ENCODE data around the gene PIWIL4.

Gene PIWIL4

DNA sequence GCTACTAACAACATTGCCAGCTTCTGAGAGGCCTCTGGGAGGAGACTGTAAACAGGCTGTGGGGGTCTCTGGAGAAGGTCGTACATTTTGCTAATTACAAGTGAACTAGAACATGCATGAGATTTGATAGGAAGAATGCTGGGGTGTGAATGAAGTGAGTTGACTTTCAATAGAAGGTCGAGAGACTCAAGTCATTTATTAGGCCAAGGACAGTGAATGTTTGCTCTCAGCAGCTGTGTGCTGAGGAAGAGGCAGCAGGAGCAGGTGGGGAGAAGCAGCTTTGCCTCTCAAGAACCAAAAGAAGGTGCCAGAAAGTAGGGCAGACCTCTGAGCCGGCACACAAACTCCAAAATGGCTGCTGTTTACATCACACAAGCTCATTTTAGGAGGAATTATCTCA lies 91.7 kb downstream of the PIWIL4 start:
- Mint-ChIP-seq H3K36me3 (ENCODE audit: low read depth) (no peaks in the 10 kb centered on the region), H3K27ac (no peak overlapping the region), H3K9me3 (no peaks in the 10 kb centered on the region), H3K27me3 (peaks cover 2% of the 10 kb centered on the region), H3K4me1 (ENCODE audit: low read depth) (no peaks in the 10 kb centered on the region), H3K4me3 (no peak overlapping the region)
- intact Hi-C loops (cut with micrococcal nuclease): no loop called here

DNA sequence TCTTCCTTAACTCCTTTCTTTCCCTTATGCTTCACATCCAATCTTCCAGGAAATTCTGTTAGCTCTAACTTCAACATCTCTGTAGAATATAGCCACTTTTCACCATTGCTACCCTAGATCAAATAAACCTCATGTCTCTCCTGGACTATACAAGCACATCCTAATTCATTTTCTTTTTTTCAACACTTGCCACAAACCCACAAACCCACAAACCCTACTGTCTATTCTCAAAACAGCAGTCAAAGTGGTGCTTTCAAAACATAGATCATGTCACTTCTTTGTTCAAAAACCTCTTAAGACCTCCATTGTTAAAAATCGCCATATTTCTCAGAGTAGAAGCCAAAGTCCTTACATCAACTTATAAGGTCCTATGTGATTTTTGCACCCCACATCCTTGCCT lies 94.3 kb downstream of the PIWIL4 start:
- no peaks in the 10 kb centered on the region for H3K36me3 Mint-ChIP-seq (ENCODE audit: low read depth)
- intact Hi-C loops (cut with micrococcal nuclease): no loop called here
- H3K27me3 Mint-ChIP-seq: peaks cover 2% of the 10 kb centered on the region
- no peak overlapping the region for H3K27ac Mint-ChIP-seq
- no peaks in the 10 kb centered on the region for H3K9me3 Mint-ChIP-seq
- no peak overlapping the region for H3K4me3 Mint-ChIP-seq
- no peaks in the 10 kb centered on the region for H3K4me1 Mint-ChIP-seq (ENCODE audit: low read depth)

DNA sequence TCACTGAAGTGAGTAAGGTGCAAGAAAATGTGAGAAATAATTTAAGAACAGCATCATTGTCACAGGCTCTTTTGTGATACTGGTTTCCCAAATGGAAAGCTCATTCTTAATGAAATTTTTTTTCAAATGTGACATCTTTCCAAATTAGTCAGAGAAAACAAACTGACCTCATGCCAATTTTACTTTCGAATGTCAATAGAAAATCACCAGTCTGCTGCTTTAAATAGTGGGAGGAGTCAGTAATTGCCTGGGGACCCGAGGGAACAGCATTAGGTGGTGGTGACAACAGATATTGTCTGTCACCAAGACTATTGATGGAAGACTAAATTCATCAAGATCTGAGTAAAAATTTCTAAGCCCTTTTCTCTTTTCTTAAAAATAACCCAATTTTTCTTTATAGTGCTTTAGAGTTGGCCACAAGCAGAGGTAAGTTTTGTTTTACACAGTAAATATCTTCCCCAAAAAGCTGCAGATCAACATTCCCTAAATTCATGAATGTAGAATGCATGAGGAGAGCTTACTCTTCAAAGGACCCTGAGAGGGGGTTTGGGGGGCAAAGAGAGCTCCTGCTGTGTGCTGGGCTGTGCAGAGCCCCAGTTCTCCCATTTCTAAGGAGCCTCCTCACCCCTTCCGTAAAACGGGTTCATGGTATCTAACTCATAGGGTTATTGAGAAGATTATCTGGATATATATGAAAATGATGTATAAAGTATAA lies 95.1 kb downstream of the PIWIL4 start:
- H3K36me3 Mint-ChIP-seq (ENCODE audit: low read depth): no peaks in the 10 kb centered on the region
- intact Hi-C loops (cut with micrococcal nuclease): no loop called here
- peaks cover under 1% of the 10 kb centered on the region for H3K27me3 Mint-ChIP-seq
- H3K9me3 Mint-ChIP-seq: no peaks in the 10 kb centered on the region
- no peak overlapping the region for H3K27ac Mint-ChIP-seq
- no peak overlapping the region for H3K4me3 Mint-ChIP-seq
- H3K4me1 Mint-ChIP-seq (ENCODE audit: low read depth): no peaks in the 10 kb centered on the region

- Mint-ChIP-seq H3K36me3 (ENCODE audit: low read depth) (no peaks in the 10 kb centered on the region), H3K4me1 (ENCODE audit: low read depth) (no peaks in the 10 kb centered on the region), H3K27ac (no peak overlapping the region), H3K4me3 (no peak overlapping the region), H3K27me3 (no peaks in the 10 kb centered on the region), H3K9me3 (no peaks in the 10 kb centered on the region)
- intact Hi-C loops (cut with micrococcal nuclease): no loop called here
Measured at GRCh38 chr11:94662846-94663390, 95.8 kb downstream of the PIWIL4 start.

DNA sequence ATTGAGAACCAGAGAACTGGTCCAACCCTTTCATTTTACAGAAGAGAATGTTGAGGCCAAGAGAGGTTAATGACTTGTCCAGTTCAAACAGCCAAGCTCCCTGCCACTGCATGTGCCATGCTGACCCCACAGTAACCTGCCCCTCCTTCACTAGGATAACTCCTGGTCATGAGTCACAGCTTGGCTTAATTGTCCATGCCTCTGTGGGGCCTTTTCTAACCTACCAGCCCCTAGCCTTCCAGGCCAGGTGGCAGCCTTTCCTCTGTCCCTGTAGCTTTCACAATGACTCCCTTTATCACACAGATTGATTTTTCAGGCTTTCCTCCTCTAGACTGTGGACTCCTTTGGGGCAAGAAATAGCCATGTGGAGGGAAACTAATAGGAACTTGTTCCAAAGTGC lies 97.2 kb downstream of the PIWIL4 start:
- Mint-ChIP-seq H3K4me1 (ENCODE audit: low read depth) (no peaks in the 10 kb centered on the region), H3K27me3 (no peaks in the 10 kb centered on the region), H3K27ac (no peak overlapping the region), H3K9me3 (no peaks in the 10 kb centered on the region), H3K4me3 (no peak overlapping the region), H3K36me3 (ENCODE audit: low read depth) (no peaks in the 10 kb centered on the region)
- intact Hi-C loops (cut with micrococcal nuclease): no loop called here

DNA sequence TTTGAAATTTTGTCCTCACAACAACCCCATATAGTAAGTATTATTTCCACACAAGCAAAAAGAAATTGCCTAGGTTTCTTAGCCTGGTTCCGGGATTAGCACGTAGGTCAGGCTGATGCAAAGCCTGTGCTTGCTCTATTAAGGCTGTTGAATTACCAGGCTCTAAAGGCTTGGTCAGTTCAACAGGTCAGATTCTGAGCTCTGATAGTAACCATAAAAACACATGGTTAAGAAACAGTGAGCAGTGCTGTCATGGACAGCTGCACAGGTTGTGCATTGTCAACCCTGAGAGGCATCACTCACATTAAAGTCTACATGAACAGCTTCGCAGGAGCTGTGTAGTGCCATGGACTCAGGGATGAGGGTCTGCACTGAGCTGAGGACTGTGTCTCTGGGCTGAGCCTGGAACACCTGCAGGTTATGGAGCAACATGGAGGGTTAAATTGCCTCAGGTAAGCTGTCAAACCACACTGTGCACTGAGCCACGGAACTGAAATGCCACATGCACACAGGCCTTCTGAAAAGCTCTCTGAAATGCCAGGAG lies 98.0 kb downstream of the PIWIL4 start:
- H3K4me3 Mint-ChIP-seq: no peak overlapping the region
- H3K36me3 Mint-ChIP-seq (ENCODE audit: low read depth): no peaks in the 10 kb centered on the region
- H3K27me3 Mint-ChIP-seq: no peaks in the 10 kb centered on the region
- no peak overlapping the region for H3K27ac Mint-ChIP-seq
- no peaks in the 10 kb centered on the region for H3K4me1 Mint-ChIP-seq (ENCODE audit: low read depth)
- no peaks in the 10 kb centered on the region for H3K9me3 Mint-ChIP-seq
- intact Hi-C loops (cut with micrococcal nuclease): no loop called here

DNA sequence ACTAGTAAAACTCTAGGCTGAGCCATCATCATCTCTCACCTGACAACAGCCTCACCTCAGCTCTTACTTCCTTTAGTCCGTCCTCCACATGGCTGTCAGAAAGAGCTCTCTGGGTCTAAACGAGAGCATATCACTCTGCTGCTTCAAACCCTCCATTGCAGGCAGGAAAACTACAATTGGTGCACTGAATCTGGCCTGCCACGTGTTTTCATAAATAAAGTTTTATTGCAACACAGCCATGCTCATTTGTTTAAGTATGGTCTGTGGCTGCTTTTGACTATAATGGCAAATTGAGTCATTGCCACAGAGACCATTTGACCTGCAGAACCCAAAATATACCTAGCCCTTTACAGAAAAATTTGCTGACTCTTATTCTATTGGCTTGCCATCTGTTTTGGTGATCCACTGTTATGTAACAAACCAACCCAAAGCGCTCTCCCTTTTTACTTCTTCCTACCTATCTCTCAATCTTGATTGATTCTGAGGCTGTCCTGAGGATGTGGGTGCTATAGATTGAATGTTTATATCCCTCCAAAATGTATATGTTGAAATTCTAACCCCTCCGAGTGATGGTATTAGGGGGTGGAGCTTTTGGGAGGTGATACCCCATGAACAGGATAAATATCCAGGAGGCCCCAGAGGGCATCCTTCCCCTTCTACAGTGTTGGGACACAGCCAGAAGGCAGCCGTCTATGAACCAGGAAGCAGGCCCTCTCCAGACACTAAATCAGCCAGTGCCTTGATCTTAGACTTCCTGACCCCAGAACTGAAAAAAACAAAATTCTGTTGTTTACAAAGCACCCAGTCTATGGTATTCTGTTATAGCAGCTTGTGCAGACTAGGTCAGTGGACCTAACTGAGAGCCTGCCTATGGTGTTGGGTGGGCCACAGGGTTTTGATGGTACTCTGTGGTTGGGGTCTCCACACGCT lies 99.9 kb downstream of the PIWIL4 start:
- no peaks in the 10 kb centered on the region for H3K4me1 Mint-ChIP-seq (ENCODE audit: low read depth)
- H3K4me3 Mint-ChIP-seq: no peak overlapping the region
- no peaks in the 10 kb centered on the region for H3K27me3 Mint-ChIP-seq
- H3K27ac Mint-ChIP-seq: no peak overlapping the region
- peaks cover 5% of the 10 kb centered on the region for H3K9me3 Mint-ChIP-seq
- H3K36me3 Mint-ChIP-seq (ENCODE audit: low read depth): no peaks in the 10 kb centered on the region
- intact Hi-C loops (cut with micrococcal nuclease): no loop called here

GRCh38 chr11:94668212-94668793 lies 101.1 kb downstream of the PIWIL4 start:
- Mint-ChIP-seq H3K27ac (no peak overlapping the region), H3K4me1 (ENCODE audit: low read depth) (no peaks in the 10 kb centered on the region), H3K4me3 (no peak overlapping the region), H3K27me3 (no peaks in the 10 kb centered on the region), H3K9me3 (peaks cover 5% of the 10 kb centered on the region), H3K36me3 (ENCODE audit: low read depth) (no peaks in the 10 kb centered on the region)
- intact Hi-C loops (cut with micrococcal nuclease): no loop called here

GRCh38 chr11:94669023-94669422 lies 101.9 kb downstream of the PIWIL4 start:
- Mint-ChIP-seq H3K27ac (no peak overlapping the region), H3K27me3 (no peaks in the 10 kb centered on the region), H3K9me3 (peaks cover 5% of the 10 kb centered on the region), H3K4me3 (no peak overlapping the region), H3K36me3 (ENCODE audit: low read depth) (no peaks in the 10 kb centered on the region), H3K4me1 (ENCODE audit: low read depth) (no peaks in the 10 kb centered on the region)
- intact Hi-C loops (cut with micrococcal nuclease): no loop called here
